Left hindlimb (tissue), 1 donor: Measurements from ENCODE around the gene TMEM79.
"Not testable (repeated sequence)": the region's sequence is repeated elsewhere in the genome, so short reads cannot be mapped to it uniquely, and the experiment has no call there.

ENCODE experiments used
- DNase-seq: peaks from one replicate; pipeline ENCODE4 v3.0.0-alpha.2; 2018

The TMEM79 gene

DNA sequence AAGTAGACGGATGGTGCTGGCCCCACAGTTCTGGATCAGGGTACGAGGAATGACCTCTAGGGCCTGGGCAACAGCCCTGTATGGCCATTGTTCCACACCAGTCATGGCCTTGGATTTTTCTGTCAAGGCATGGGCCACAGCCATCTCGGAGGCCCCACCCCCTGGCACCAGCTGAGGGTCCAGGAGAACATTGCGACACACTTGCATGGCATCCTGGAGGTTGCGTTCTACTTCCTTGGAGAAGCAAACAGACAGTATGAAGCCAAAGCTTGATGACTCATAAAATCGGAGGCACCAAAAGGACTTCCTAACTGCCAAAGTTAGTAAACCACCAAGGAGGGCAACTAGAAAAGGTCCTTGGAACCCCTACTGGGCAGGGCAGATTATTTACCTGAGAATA, 26.8 kb downstream of the TMEM79 start:
- DNase-seq, result no peak

DNA sequence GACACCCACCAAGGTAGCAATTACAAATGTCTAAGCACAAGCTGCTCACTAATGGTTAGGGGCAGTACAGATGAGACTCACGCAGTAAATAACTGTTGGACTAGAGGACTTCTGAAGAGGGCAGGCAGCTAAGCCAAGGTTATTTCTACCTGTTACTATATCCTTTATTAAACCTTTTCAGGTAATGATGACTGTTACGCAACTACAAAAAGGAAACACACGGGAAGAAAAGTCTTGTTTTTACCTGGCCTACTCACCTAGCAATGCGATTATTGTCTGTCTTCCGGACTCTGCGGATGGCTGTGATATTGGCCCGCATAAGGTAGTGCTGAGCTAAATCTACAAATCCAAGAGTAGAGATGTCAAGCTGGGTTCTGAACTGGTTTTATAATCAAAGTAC, 32.8 kb downstream of the TMEM79 start:
- DNase-seq, result no peak

- DNase-seq, result no peak
Measured at GRCh38 chr1:156319664-156320063, 35.5 kb downstream of the TMEM79 start.

DNA sequence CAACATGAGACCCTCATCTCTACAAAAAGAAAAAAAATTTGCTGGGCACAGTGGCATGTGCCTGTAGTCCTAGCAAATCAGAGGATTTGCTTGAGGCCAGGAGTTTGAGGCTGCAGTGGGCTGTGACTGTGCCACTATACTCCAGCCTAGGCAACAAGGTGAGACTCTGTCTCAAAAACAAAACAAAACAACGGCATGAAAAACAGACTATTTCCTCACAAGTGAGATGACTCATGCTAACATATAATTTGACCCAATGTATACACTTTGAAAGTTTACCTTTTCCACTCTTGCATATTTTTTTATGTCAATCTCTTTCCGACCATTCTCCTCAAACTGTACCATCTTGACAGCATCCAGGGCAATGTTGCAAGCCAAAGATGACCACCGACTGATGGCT, 36.4 kb downstream of the TMEM79 start:
- DNase-seq, result no peak

DNA sequence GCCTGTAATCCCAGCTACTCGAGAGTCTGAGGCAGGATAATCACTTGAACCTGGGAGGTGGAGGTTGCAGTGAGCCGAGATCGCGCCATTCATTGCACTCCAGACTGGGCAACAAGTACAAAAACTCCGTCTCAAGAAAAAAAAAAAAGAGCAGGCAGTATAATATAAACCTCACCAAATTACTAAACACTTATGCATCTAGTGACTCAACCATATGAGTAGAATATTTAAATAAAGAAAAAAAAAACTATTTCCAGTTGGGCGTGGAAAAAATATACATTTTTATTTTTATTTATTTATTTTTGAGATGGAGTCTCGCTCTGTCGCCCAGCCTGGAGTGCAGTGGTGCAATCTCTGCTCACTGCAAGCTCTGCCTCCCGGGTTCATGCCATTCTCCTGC, 39.1 kb downstream of the TMEM79 start:
- DNase-seq, result not testable (repeated sequence)

DNA sequence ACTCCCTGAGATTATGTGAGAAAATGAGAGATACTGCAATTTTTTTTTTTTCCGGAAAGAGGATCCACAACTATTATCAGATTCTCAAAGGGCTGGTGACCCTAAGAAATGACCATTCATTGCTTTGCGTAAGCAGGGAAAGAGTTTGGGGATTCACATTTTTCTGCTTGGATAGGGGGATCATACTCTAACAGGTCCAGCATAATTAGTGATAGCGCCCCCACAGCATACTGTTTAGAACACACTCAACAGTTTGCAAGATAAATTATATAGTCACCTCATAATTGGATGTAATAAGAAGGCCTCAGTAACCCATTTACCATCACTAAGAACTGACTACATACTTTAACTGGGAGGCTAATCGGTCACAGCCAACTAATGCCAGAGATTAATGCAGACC, 52.1 kb downstream of the TMEM79 start:
- no peak for DNase-seq

- DNase-seq, result no peak
Measured at GRCh38 chr1:156337052-156337887, 53.1 kb downstream of the TMEM79 start.

- no peak for DNase-seq
Measured at GRCh38 chr1:156337888-156338179, 53.7 kb downstream of the TMEM79 start.

DNA sequence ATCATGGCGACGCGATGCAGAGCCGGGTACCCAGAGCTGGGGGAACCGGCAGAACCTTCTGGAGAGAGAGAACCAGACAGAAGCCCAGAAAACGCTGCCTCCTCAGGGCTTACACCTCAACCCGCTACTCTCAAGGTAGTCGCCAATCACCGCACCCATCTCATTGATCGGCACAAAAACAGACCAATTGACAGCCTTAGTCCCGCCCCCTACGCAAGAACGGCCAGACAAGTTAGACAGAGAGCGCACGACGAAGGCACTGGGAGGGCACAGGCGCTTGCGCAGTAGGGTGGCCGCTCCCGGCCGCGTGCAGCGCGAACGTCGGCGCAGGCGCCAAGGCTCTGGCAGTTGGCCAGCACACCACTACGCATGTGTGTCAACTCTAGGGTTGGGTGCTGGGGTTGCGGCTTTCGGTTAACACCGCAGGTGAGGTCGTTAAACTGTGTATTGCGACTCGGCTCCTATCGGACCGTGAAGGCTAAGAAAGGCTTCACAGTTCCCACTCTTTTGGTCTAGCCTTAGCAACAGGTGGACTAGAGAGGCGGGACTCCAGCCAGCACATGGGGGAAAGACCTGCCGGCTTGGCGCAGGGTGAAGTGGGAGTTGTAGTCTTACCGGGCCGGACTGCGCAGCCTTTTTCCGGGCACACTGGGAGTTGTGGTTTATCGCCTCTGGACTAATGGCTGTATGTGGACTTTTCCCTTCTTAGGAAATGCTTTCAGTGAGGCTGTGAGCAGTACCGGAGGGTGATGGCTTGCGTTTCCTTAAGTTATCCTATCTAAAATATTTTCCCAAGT, 54.3 kb downstream of the TMEM79 start, which contains the start of the genes CCT3 and TSACC:
Gene CCT3 (minus strand): TSS at position 113 of the 797 bp plus-strand sequence. CDS start 108 bp downstream, at position 5.
Gene TSACC (plus strand): TSS at position 347 of the 797 bp plus-strand sequence. CDS start 1,232 bp downstream, outside the sequence.
- peak; percentile 99 for DNase-seq
